MM.1S (cell line): ENCODE data around the gene ATP10B.

Source experiments
- DNase-seq: peaks from one replicate; pipeline ENCODE4 v3.0.0-alpha.2; 2015
- H2AFZ ChIP-seq: fragments of 300-600 bp; sonication (generic); 2 replicates; pipeline ENCODE4 v1.6.0; 2016; ENCODE audit warnings: antibody characterized with exemption, low read length
- H3F3A ChIP-seq: fragments of 300-600 bp; sonication (generic); 2 replicates; pipeline ENCODE4 v1.6.1; 2016; ENCODE audit warnings: mild to moderate bottlenecking, antibody characterized with exemption, low read length, moderate library complexity, mixed read lengths; ENCODE audit not compliant: insufficient read depth
- H3K27ac ChIP-seq: fragments of 300-600 bp; sonication (generic); 2 replicates; pipeline ENCODE4 v1.5.1; 2016; ENCODE audit warnings: mild to moderate bottlenecking, low read length
- H3K27me3 ChIP-seq: fragments of 300-600 bp; sonication (generic); replicated peaks from 2 replicates; pipeline ENCODE4 v1.6.0; 2016; ENCODE audit warnings: low read length; ENCODE audit not compliant: insufficient read depth
- H3K36me3 ChIP-seq: fragments of 300-600 bp; sonication (generic); replicated peaks from 2 replicates; pipeline ENCODE4 v1.6.1; 2016; ENCODE audit warnings: mild to moderate bottlenecking, low read length, mixed read lengths; ENCODE audit not compliant: insufficient read depth
- H3K4me1 ChIP-seq: fragments of 300-600 bp; sonication (generic); 2 replicates; pipeline ENCODE4 v1.6.1; 2016; ENCODE audit warnings: low read length, mixed read lengths
- H3K4me2 ChIP-seq: fragments of 300-600 bp; sonication (generic); 2 replicates; pipeline ENCODE4 v1.6.0; 2016; ENCODE audit warnings: low read depth, low read length
- H3K4me3 ChIP-seq: fragments of 300-600 bp; sonication (generic); 2 replicates; pipeline ENCODE4 v1.5.1; 2016; ENCODE audit warnings: low read length, mixed read lengths
- H3K79me2 ChIP-seq: fragments of 300-600 bp; sonication (generic); 2 replicates; pipeline ENCODE4 v1.6.1; 2016; ENCODE audit warnings: mixed run types, low read length, mixed read lengths
- H3K9ac ChIP-seq: fragments of 300-600 bp; sonication (generic); 2 replicates; pipeline ENCODE4 v1.6.1; 2016; ENCODE audit warnings: low read length, mixed read lengths
- H3K9me2 ChIP-seq: fragments of 300-600 bp; sonication (generic); replicated peaks from 2 replicates; pipeline ENCODE4 v1.6.1; 2016; ENCODE audit warnings: mild to moderate bottlenecking, low read length, mixed read lengths; ENCODE audit not compliant: insufficient read depth
- H3K9me3 ChIP-seq: fragments of 300-600 bp; sonication (generic); replicated peaks from 2 replicates; pipeline ENCODE4 v1.6.1; 2016; ENCODE audit warnings: mild to moderate bottlenecking, low read length, mixed read lengths; ENCODE audit not compliant: insufficient read depth
- H4K20me1 ChIP-seq: fragments of 300-600 bp; sonication (generic); 2 replicates; pipeline ENCODE4 v1.6.1; 2016; ENCODE audit warnings: mild to moderate bottlenecking, low read length, moderate library complexity, mixed read lengths; ENCODE audit not compliant: insufficient read depth
- CTCF ChIP-seq: fragments of 300-600 bp; sonication (generic); IDR thresholded peaks from 2 replicates; pipeline ENCODE4 v1.5.1; 2016; ENCODE audit warnings: antibody characterized with exemption, low read length, mixed read lengths
- EZH2 ChIP-seq: fragments of 300-600 bp; sonication (generic); optimal IDR thresholded peaks from 2 replicates; pipeline ENCODE3; 2017; ENCODE audit warnings: low read depth, mild to moderate bottlenecking, antibody characterized with exemption, low read length, mixed read lengths
- EZH2phosphoT487 ChIP-seq: fragments of 300-600 bp; sonication (generic); IDR thresholded peaks from 2 replicates; pipeline ENCODE4 v1.6.1; 2018; ENCODE audit warnings: antibody characterized with exemption, low read length

ATP10B gene

GRCh38 chr5:160685695-160686094 lies 166.3 kb downstream of the ATP10B start:
- Histone ChIP-seq H3K4me3 (no peak overlapping the region), H3K9me2 (no peaks in the 10 kb centered on the region), H3K27ac (no peak overlapping the region), H3F3A (no peaks in the 10 kb centered on the region), H3K9ac (no peak overlapping the region), H3K9me3 (no peaks in the 10 kb centered on the region), H3K4me1 (peaks cover 6% of the 10 kb centered on the region; the same call in 1 of the 2 replicates), H3K27me3 (no peaks in the 10 kb centered on the region), H2AFZ (no peak overlapping the region), H3K36me3 (no peaks in the 10 kb centered on the region), H4K20me1 (no peaks in the 10 kb centered on the region), H3K79me2 (no peaks in the 10 kb centered on the region), H3K4me2 (no peak overlapping the region)
- TF ChIP-seq EZH2phosphoT487: no peak
- TF ChIP-seq EZH2: no peak
- peak; percentile 57 for TF ChIP-seq CTCF
- DNase-seq: peak; percentile 50

- Histone ChIP-seq H3K27me3 (no peaks in the 10 kb centered on the region), H3K4me1 (peaks cover 6% of the 10 kb centered on the region; the same call in 1 of the 2 replicates), H3K36me3 (no peaks in the 10 kb centered on the region), H4K20me1 (no peaks in the 10 kb centered on the region), H3K4me3 (no peak overlapping the region), H2AFZ (no peak overlapping the region), H3K27ac (no peak overlapping the region), H3K4me2 (no peak overlapping the region), H3F3A (no peaks in the 10 kb centered on the region), H3K9me3 (no peaks in the 10 kb centered on the region), H3K9ac (no peak overlapping the region), H3K79me2 (no peaks in the 10 kb centered on the region), H3K9me2 (no peaks in the 10 kb centered on the region)
- TF ChIP-seq EZH2phosphoT487: no peak
- no peak for TF ChIP-seq EZH2
- no peak for TF ChIP-seq CTCF
- peak; percentile 21 for DNase-seq
Measured at GRCh38 chr5:160685219-160685618, 166.8 kb downstream of the ATP10B start.

GRCh38 chr5:160679567-160680309 lies 172.3 kb downstream of the ATP10B start:
- Histone ChIP-seq H3K27ac (peak overlapping the region; percentile 59; the same call in 1 of the 2 replicates), H3K4me1 (peaks cover 13% of the 10 kb centered on the region; the same call in 1 of the 2 replicates)

More at GRCh38 chr5:160679567-160680309, 172.3 kb downstream of the ATP10B start:
- no peak overlapping the region; the same call in 1 of the 2 replicates for H3K9ac ChIP-seq
- H3K9me3 ChIP-seq: no peaks in the 10 kb centered on the region
- H3K79me2 ChIP-seq: no peaks in the 10 kb centered on the region
- TF ChIP-seq CTCF (no peak), EZH2 (no peak)
- no peaks in the 10 kb centered on the region for H3F3A ChIP-seq
- H4K20me1 ChIP-seq: no peaks in the 10 kb centered on the region
- H3K36me3 ChIP-seq: no peaks in the 10 kb centered on the region
- no peaks in the 10 kb centered on the region for H3K9me2 ChIP-seq
- DNase-seq: peak; percentile 31
- no peak overlapping the region for H3K4me2 ChIP-seq
- H3K27me3 ChIP-seq: no peaks in the 10 kb centered on the region
- no peak overlapping the region for H2AFZ ChIP-seq
- H3K4me3 ChIP-seq: no peak overlapping the region
